ENCODE measurements around the gene ERBB2. TPM values are rescaled to one million over a fixed set of nuclear protein-coding genes. Genes with fewer than 3 reads are reported as not detected.

The ERBB2 gene
- total RNA-seq, 1 donor: 44.2 TPM

DNA sequence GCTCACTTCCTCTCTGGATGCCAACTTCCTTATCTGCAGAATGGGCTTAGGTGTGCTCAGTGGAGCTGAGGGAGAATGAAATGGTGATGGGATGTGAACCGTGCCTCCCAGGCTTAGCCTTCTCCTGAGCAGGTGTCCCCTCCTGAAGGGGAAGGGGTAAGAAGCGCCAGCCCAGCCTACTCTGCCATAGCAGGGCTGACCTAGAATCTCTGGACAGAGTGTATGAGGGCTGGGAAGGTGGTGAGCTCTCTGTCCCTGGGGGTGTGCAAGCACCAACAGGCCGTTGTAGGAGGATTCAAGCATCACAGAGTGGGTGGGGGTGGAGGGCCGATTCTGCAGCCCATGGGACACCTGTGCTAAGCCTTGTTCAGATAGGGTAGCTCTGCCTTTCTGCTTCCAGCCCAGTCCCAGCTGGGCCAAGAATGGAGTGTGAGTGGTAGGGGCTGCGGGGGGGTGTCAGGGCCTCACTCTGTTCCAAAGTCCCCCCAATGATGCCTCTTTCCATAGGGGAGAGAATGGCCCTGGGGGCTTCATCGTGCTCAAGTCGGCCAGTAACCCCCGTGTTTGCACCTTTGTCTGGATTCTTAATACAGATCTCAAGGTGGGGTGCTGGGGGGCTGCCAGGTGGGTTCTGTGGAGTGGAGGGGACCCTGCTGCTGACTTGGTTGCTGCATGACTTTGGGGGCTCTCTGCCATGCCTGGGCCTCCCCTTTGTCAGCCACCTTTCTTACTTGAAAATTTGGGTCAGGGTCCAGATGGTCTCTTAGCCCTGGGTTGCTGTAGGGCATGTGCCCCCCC lies 37.9 kb upstream of the ERBB2 start:
- Histone ChIP-seq H3K27me3 (ENCODE audit: insufficient read depth, low read length) (peaks cover 22% of the 10 kb centered on the region), H3K79me2 (ENCODE audit: insufficient read depth, low read length) (no peaks in the 10 kb centered on the region), H3K4me1 (ENCODE audit: insufficient read depth, low read length) (no peaks in the 10 kb centered on the region), H3K9me3 (ENCODE audit: low read depth, low read length) (no peaks in the 10 kb centered on the region), H4K20me1 (ENCODE audit: insufficient read depth, low read length) (peaks cover 5% of the 10 kb centered on the region), H2AFZ (ENCODE audit: low read length) (no peak overlapping the region), H3K4me3 (ENCODE audit: insufficient read depth, low read length) (no peak overlapping the region), H3K4me2 (ENCODE audit: insufficient read depth, low read length) (no peak overlapping the region), H3K36me3 (ENCODE audit: insufficient read depth, low read length) (peaks cover 4% of the 10 kb centered on the region), H3K27ac (ENCODE audit: low read depth, low read length) (no peak overlapping the region)
- TF ChIP-seq, protein P1, sequence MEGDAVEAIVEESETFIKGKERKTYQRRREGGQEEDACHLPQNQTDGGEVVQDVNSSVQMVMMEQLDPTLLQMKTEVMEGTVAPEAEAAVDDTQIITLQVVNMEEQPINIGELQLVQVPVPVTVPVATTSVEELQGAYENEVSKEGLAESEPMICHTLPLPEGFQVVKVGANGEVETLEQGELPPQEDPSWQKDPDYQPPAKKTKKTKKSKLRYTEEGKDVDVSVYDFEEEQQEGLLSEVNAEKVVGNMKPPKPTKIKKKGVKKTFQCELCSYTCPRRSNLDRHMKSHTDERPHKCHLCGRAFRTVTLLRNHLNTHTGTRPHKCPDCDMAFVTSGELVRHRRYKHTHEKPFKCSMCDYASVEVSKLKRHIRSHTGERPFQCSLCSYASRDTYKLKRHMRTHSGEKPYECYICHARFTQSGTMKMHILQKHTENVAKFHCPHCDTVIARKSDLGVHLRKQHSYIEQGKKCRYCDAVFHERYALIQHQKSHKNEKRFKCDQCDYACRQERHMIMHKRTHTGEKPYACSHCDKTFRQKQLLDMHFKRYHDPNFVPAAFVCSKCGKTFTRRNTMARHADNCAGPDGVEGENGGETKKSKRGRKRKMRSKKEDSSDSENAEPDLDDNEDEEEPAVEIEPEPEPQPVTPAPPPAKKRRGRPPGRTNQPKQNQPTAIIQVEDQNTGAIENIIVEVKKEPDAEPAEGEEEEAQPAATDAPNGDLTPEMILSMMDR (IDR thresholded peaks at IDR 0.05; ENCODE audit: extremely low read depth, low read depth, low read length): no peak
- peak; percentile 72 for DNase-seq (ENCODE audit: insufficient read length, low spot score, missing footprints)

DNA sequence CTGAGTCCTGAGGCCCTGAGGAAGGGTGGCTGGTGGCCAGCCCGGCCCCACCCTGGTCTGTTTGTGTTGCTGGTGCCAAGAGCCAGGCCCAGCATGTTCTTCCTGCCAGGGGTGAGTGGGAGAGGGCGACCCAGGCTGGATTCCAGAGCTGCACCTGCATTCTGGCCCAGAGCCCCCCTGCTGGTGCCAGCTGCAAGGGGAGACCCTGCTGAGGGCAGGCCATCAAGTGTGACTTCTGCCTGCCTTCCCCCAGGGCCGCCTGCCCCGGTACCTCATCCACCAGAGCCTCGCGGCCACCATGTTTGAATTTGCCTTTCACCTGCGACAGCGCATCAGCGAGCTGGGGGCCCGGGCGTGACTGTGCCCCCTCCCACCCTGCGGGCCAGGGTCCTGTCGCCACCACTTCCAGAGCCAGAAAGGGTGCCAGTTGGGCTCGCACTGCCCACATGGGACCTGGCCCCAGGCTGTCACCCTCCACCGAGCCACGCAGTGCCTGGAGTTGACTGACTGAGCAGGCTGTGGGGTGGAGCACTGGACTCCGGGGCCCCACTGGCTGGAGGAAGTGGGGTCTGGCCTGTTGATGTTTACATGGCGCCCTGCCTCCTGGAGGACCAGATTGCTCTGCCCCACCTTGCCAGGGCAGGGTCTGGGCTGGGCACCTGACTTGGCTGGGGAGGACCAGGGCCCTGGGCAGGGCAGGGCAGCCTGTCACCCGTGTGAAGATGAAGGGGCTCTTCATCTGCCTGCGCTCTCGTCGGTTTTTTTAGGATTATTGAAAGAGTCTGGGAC lies 37.1 kb upstream of the ERBB2 start:
- H3K4me3 ChIP-seq (ENCODE audit: insufficient read depth, low read length): no peak overlapping the region
- peaks cover 4% of the 10 kb centered on the region for H3K36me3 ChIP-seq (ENCODE audit: insufficient read depth, low read length)
- H2AFZ ChIP-seq (ENCODE audit: low read length): no peak overlapping the region
- no peaks in the 10 kb centered on the region for H3K4me1 ChIP-seq (ENCODE audit: insufficient read depth, low read length)
- H3K27ac ChIP-seq (ENCODE audit: low read depth, low read length): no peak overlapping the region
- TF ChIP-seq, protein P1 (IDR thresholded peaks at IDR 0.05; ENCODE audit: extremely low read depth, low read depth, low read length): no peak
- no peak overlapping the region for H3K4me2 ChIP-seq (ENCODE audit: insufficient read depth, low read length)
- no peaks in the 10 kb centered on the region for H3K79me2 ChIP-seq (ENCODE audit: insufficient read depth, low read length)
- DNase-seq (ENCODE audit: insufficient read length, low spot score, missing footprints): peak; percentile 68
- peaks cover 6% of the 10 kb centered on the region for H4K20me1 ChIP-seq (ENCODE audit: insufficient read depth, low read length)
- peaks cover 30% of the 10 kb centered on the region for H3K27me3 ChIP-seq (ENCODE audit: insufficient read depth, low read length)
- H3K9me3 ChIP-seq (ENCODE audit: low read depth, low read length): no peaks in the 10 kb centered on the region

- peaks cover 4% of the 10 kb centered on the region for H3K36me3 ChIP-seq (ENCODE audit: insufficient read depth, low read length)
- H3K4me1 ChIP-seq (ENCODE audit: insufficient read depth, low read length): no peaks in the 10 kb centered on the region
- peaks cover 33% of the 10 kb centered on the region for H3K27me3 ChIP-seq (ENCODE audit: insufficient read depth, low read length)
- TF ChIP-seq, protein P1 (IDR thresholded peaks at IDR 0.05; ENCODE audit: extremely low read depth, low read depth, low read length): no peak
- peak; percentile 77 for DNase-seq (ENCODE audit: insufficient read length, low spot score, missing footprints)
- H3K27ac ChIP-seq (ENCODE audit: low read depth, low read length): no peak overlapping the region
- H2AFZ ChIP-seq (ENCODE audit: low read length): no peak overlapping the region
- no peaks in the 10 kb centered on the region for H3K79me2 ChIP-seq (ENCODE audit: insufficient read depth, low read length)
- H3K4me2 ChIP-seq (ENCODE audit: insufficient read depth, low read length): no peak overlapping the region
- no peak overlapping the region for H3K4me3 ChIP-seq (ENCODE audit: insufficient read depth, low read length)
- H3K9me3 ChIP-seq (ENCODE audit: low read depth, low read length): no peaks in the 10 kb centered on the region
- H4K20me1 ChIP-seq (ENCODE audit: insufficient read depth, low read length): peaks cover 6% of the 10 kb centered on the region
These were observed 36.5 kb upstream of the ERBB2 start for GRCh38 chr17:39663340-39663687.

All from osteoblast (primary cell).